NCI-H69 (cell line): ENCODE measurements around the gene BCAS3.
"Not testable (repeated sequence)": the region's sequence is repeated elsewhere in the genome, so short reads cannot be mapped to it uniquely, and the experiment has no call there.

ENCODE experiments used
- DNase-seq: peaks from one replicate; lab custom pipeline; 2025; lab: John Stamatoyannopoulos, UW

Gene BCAS3

DNA sequence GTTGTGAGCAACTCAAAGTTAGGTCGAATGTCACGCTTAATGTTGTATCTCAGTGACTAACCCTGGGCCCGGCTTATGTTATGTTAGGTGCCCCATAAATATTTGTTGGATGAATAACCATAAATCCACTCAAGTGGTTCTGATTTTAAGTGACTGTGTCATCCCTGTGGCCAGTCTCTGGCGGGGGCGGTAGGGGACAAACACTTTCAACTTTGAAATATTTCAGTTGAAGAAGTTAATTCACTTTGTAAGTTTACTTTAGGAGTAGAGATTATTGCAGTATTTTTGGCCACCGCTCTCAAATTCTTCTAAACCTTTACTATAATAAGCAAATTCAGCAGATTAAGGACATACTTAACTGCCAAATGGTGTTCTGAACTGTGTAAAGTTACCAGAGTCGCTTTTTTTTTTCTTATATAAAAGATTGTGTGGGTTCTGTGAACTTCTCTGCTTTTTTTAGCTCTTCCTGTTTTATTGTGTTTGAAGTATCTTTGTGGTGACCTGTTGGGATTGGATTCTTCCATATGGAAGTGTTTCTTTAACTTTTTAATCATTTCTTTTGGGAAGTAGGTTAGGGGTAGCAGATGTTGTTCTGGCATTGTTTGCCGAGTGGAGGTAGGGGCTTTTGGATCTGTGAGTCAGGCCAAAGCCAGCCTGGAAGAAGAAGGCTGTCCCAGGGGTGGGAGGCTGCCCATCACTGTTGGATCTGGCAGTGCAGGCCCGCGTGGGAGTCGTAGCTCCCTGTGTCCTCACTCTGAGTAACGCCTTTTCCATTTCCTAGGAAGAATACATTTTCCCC lies 660.5 kb downstream of the BCAS3 start:
- DNase-seq = no peak

DNA sequence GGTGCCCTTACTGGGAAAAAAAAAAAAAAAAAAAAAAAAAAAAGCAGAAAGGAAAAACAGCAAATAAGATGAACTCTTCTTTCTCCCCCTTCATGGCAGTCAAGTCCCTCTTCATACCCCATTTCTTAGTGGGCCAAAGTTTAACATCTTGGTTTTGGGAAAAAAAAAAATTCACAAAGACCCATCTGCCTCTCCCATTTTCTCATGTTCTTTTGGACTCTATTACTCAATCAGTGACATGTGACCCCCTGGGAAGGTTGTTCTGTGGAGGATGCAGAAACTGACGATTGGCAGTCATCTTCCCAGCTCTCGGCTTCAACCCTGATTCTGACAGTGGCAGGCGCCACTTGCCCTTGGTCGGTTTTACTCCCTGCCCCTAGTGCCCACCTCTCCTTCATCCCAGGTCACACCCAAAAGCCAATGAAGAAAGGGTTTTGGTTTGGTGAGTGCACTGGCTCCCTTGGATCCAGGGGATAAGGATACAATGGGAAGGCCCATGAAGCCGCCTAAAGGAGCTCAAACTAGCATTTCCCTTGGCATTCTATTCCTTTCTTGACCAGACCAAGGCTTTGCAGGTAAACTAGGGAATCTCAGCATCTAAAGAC lies 661.3 kb downstream of the BCAS3 start:
- DNase-seq = no peak

DNA sequence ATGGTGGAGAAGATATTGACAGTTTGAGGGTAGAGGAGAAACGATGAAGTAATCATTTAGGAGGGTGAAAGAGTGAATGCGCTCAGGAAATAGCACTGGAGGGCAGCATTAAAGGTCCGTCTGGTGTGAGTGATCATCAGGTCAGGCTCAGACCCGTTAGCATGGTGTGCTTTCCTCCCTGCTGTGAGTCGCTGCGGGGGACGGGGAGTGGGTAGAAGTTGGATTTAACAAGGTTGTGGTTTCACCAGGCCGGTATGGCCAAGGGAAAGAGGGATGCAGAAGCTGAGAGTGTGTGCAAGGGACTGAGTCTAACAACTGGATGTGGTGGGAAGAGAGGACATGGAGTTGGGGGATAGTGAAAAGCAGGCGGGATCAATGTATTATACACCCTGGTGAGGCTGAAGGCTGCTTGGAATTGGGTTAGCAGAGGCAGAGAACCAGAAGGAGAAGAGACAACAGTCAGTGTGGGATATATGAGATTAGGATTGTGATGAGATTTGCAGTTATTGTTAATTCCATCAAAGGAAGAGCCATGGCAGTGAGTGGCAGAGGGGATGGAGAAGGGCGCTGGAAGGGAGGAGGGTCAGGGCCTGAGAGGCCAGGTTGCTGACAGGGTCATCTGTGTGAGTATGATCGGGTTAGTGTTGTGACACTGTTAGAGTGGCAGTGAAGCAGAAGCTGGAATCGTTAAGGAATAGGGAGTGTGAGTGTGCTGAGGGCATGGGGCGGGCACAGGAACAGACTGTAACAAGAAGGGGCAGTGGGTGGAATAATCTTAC lies 663.0 kb downstream of the BCAS3 start:
- DNase-seq = no peak

DNA sequence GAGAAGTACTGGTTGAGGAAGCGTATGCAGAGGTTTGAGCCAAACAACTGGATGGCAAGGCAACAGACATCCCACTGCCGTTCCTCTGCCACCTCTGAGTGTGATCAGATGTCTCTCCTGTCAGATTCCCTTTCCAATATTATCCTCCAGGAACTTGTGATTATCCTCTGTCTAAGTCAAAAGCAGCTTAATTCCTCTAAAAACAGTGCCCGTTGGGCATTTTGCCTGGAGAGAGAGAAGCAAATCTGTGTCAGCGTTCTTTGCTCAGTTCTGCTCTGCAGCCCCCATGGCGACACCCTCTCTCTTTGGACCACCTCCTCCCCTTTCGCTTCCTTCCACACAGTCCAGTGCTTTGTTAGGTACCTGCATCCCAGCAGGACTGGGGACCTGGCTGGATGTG lies 665.9 kb downstream of the BCAS3 start:
- no peak for DNase-seq

DNA sequence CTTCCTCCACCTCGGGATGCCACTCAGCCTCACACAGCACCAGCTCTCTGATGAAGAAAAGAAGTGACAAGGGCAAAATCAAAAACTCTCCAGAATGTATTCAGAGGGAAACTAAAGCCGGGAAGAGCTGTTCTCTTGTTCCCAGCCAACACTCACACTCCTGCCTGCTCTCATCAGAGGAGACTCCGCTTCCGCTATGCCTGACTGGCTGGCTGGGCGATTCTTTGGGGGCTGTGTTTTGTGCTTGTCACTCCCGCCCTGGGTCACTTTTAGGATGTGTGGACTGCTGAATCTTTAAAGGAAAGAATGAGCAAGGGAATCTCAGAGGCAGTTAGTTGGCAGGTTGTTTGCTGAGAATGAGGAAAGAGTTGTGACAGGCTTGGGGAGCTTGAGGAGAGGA lies 667.4 kb downstream of the BCAS3 start:
- DNase-seq = no peak

DNA sequence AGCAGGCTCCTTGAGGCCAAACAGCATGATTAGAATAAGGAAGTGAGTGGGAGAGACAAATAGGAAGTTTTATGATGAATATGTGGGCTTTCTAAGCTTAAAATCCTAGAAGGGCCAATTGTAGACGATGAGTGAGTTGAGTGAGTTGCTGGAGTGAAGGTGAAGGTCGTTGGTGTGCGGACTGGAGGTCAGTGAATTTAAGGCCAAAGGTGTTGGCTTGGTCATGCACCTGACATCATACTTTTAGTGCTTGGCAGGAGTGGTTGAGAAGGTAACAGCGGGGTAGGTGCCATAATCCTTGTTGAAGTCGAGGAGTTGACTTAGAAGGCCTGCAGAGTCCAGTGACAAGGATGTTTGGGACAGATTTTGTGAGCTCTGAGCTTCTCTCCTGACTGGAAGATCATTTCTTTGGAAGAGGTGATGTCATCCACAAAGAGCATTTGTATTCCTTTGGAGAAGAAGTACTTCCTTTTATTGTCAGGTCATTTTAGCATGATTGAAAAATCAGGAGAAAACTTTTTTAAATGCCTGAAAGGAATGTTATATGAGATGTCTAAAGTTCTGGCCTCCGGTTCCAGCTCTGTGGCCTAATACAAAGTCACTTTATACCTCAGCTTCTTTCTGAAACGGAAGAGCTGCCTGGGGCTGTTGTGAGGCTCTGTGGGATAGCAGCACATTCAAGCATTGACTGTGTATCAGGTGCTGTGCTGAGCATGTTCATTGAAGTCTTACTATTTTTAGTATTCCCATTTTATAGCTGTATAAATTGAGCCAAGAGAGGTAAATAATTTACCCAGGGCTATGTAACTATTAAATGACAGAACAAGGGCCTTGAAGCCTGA lies 668.4 kb downstream of the BCAS3 start:
- DNase-seq = no peak

DNA sequence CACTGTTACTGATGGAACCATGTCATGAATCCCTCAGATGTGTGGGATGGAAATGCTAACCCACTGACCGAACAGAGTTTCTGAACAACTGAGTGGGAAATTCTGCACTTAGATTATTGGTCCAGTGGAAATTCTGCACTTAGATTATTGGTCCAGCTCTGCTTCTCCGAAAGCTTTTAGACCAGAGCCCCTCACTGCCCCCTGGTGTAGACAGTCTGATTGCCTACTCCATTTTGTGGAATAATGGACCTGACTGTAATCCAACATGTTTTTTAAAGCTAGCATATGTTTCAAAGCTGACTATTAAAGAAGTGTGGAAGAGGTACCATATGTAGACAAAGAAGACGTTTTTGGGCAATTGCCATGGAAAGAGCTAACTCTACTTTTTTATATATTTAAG lies 671.7 kb downstream of the BCAS3 start:
- DNase-seq = peak; percentile 24

DNA sequence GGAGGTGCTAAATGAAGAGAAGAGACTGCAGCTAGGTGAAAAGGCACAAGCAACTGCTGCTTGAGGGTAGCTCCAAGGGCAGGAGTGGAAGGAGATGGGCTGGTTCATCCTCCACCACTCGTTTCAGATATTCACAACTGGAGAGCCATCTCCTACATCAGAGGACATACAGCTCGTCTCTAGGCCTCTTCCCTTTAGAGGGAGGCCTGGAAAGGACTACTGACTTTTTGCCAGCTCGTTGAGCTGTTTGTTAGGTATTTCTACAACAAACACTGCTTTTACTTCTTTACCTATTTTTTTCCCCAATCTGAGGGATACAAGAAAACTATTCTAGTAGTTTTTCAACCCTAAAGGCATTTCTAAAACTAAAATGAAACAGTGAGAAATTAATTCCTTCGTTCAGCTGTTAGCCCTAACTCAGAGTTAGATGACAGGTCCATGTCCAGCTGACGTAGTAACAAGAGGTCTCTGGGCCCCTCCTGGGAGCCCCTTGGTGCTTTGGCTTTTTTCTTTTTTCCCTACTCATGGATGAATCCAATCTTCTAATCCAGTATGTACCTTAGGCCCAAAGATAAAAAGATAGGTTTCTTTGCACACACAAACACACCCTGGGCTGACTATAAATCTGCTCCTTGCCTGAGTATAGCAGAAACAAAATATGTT lies 674.2 kb downstream of the BCAS3 start:
- no peak for DNase-seq

DNA sequence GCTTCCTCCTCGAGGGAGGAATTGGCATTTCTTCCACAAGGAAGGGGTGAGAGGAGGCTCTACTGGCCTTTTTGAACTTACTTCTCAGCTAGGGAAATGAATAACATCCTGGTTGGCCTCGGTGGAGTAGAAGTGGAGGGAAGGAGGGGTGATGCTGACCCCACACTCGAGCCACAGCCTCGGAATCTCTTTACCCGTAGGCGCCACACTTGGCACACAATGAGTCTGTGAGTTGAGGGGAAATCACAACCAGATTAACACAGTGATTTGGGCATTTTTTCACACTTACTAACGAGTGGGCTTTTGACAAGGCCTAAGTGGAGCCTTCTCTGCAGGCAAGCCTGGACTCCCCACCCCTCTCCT lies 674.7 kb downstream of the BCAS3 start:
- DNase-seq = peak; percentile 72

DNA sequence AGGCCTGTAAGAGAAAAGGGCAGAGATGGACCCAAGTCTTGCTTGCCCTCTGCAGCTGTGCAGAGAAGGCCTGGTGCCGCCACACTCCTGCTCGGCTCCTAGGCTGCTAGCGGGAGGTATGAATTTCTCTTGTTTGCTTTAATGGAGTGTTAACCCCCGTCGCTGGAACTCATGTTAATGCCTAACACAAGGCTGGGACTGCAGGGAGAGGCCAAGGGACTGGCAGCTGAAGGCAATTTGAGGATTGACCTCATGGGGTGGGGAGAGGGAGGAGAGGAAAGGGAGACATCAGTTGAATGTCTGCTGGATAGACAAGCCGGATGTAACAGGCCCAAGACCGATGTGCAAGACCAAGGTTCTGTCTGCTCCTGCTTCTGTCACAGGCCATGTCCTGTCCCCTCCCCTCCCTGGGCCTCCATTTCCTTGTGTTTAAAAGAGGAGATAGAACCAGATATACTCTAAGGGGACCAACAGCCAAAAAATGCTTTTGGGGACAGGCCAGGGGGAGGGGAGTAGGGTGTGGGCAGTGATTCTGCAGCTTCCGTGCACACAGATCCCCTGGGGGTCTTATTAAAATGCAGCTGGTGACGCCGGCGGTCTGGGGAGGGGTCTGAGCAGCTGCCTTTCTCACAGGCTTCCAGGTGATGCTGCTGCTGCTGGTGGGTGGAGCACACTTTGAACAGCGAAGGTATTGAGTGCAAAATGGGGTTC lies 675.3 kb downstream of the BCAS3 start:
- DNase-seq = peak; percentile 99

DNA sequence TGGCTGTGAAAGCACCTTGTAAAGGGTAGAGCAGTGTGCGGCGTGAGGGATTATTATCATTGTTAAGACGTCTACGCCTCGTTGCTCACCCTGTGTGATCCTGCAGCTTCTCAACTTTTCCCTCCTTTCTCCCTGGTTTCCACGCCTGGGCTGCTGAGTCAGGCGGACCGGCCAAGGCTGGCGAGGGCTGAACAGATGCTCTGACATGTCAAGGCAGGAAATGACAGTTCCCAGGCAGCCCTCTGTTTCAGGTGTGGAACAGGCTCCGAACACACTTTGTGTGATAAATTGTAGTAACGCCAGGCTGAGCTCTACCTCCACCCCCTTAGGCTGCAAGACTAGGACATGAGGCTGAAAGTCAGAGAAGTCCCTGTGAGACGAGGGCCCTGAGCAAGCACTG lies 676.0 kb downstream of the BCAS3 start:
- DNase-seq = peak; percentile 72

DNA sequence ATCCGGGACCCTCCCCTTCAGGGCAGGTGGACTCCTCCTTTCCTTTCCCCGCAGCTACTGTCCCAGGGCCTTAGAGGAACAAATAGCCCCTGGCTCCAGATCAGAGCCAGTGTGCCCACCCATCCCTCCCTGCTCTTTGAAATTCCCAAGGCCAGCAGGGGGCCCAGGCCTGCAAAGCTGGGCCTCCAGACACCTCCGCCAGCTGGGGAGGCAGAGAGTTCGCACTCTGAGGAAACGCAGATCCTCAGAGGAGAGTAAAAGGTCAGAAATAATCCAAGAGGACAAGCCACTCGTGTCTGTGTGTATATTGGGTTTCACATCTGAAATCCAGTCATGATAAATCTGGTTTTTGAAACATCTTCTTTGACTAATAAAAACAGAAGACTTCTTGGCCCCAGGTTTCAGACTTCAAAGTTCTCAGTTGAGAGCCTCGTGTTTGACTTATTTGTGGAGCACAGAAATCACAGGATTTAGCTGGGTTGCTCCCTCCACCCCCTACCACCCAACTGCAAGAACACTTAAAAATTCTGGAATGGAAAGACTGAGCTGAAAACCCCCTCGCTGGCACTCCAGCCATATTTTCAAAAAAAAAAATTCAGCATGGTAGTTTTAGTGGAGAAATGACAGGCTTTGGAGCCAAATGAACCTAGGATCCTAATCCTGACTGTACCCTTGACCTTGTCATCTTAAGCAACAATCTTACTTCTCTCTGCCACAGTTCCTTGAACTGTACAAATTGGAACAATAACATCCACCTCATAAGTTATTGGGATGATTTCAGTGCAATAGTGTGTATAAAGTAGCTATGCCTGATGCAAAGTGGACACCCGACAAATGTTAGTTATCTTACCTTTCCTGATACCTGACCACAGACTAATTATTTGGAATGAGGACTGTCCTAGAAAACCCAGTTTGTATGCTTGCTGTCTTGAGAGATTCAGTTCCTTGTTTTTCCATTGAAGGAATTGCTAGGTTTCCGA lies 677.5 kb downstream of the BCAS3 start:
- DNase-seq = peak; percentile 21

DNA sequence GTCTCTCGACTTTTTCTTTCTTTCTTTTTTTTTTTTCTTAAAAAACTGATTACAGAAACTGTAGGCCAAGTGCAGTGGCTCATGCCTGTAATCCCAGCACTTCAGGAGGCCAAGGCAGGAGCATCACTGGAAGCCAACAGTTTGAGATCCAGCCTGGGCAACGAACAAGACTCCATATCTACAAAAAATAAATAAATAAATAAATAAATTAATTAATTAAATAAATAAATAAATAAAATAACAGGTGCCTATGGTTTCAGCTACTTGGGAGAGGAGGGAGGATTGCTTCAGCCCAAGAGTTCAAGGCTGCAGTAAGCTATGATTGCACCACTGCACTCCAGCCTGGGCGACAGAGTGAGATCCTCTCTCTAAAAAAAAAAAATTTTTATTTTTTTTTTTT lies 679.4 kb downstream of the BCAS3 start:
- DNase-seq = not testable (repeated sequence)

DNA sequence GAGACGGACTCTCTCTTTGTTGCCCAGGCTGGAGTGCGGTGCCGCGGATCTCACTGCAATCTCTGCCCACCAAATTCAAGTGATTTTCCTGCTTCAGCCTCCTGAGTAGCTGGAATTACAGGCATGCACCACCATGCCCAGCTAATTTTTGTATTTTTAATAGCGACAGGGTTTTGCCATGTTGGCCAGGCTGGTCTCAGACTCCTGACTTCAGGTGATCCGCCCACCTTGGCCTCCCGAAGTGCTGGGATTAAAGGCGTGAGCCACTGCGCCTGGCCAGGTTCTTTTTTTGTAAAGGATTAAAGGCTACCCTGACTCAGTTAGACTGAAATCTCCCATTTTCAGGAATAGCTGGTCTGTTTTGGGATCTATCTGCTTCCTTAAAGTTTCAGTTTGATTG lies 681.9 kb downstream of the BCAS3 start:
- DNase-seq = not testable (repeated sequence)

DNA sequence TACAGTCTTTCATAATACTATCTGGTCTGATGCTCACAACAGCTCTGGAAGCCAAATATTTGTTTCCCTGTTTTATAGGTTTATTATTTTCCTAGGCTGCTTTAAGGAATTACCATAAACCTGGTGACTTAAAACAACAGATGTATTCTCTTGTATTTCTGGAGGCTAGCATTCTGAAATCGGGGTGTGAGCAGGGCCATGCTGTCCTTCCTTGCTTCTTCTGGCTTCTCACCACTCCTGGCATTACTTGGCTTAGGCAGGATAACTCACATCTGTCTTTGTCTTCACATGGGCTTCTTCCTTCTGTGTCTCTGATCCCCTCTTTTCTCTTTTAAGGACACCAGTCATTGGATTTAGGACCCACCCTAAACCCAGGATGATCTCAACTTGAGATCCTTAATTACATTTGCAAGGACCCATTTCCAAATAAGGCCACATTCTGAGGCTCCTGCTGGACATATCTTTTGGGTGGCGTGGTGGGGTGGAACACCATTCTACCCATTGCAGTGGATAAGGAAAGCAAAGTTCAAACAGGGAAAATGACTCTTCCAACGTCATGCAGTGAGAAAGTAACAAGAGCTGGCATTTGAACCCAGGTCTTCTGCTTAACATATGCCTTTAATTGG lies 682.8 kb downstream of the BCAS3 start:
- no peak for DNase-seq

DNA sequence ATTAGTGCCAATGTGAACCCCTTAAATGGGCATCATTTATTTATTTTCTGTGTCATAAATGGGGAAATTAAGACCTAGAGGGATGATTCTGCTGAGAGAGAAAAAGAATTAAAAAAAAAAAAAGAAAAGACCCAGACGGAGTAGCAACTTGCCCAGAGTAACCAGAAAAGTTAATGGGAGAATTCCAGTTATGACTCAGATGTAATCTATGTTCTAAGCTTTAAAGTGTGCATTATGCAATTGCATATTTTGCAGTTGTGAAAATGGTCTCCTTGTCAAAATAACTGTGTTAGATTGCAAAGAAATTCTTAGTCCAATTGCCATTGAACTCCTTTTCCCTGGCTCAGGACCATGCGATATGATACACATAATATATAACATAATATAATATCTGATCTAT lies 683.4 kb downstream of the BCAS3 start:
- DNase-seq = no peak

DNA sequence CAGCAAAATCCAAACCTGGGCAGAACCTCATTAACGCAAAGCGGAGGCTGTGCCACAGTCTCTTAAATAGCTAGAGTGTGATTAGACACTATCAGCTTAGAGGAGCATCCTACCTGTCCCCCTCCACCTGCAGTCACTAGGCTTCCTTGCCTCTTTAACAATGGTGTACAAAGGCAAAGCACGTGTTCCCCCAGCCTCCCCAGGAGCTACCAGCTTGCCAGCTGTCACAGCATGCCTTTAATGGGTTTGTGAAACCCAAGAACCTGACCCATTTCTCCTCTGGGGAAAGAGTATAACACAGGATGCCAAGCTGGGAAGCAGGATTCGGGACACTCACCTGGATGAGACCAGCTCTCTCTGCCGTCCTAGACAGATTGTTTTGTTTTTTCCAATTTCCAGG lies 684.7 kb downstream of the BCAS3 start:
- DNase-seq = peak; percentile 97

DNA sequence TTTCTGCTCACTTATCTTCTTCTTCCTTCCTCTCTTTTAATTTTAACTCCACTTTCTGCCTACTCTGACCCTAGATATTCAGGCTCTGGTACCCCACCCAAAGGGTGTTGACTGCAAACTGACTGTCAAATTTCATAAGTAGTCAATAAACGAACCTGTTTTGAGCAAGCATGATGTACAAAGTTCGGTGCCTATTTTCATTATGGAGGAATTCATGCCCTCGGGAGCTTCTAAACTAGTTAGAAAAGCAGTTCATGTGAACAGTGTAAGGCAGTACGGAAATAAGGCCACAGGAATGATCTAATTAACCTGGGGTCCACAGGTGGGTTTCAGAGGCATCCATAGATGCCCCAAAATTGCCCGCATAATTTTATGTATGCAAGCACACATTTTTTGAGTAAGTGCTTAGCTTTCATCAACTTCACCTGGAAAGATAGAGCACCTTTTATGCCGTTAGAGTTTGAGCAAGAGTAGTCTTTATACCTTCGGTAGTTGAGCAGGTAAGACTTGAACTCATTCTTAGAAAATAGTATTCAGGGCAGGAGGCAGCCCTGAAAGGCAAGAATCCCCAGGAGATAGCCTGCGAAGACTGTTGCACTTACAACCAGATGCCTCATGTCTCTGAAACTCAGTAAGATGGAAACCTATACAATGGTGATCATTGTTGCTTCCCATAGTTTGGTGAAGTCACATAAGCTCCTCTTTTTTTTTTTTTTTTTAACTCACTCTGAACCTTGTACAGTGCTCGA lies 685.4 kb downstream of the BCAS3 start:
- DNase-seq = peak; percentile 36
